Upper lobe of right lung (tissue), 1 donor: ENCODE measurements around the gene ST7L. TPM values are rescaled to one million over a fixed set of nuclear protein-coding genes. Genes with fewer than 3 reads are reported as not detected.
A peak's percentile ranks its signal among the peaks of the same experiment; 100 is the strongest.

Experiments used
- ATAC-seq: fragments of 200-7000 bp; cut with Tn5 transposase; one replicate; pipeline ENCODE4 v1.9.1; 2020; ENCODE audit warnings: mild to moderate bottlenecking, moderate library complexity
- DNase-seq: peaks from one replicate; pipeline ENCODE4 v3.0.0-alpha.2; 2020
- H3K27ac ChIP-seq: fragments of 200-600 bp; one replicate; pipeline ENCODE4 v1.8.0; 2022
- H3K27me3 ChIP-seq: fragments of 200-600 bp; one replicate; pipeline ENCODE4 v1.8.0; 2022; ENCODE audit warnings: mild to moderate bottlenecking
- H3K36me3 ChIP-seq: fragments of 200-600 bp; one replicate; pipeline ENCODE4 v1.8.0; 2022
- H3K4me1 ChIP-seq: fragments of 200-600 bp; one replicate; pipeline ENCODE4 v1.8.0; 2022
- H3K4me3 ChIP-seq: fragments of 200-600 bp; one replicate; pipeline ENCODE4 v1.8.0; 2022; ENCODE audit warnings: mild to moderate bottlenecking
- H3K9me3 ChIP-seq: fragments of 200-600 bp; one replicate; pipeline ENCODE4 v1.8.0; 2022
- CTCF ChIP-seq: fragments of 200-600 bp; IDR thresholded peaks from one replicate; pipeline ENCODE4 v1.8.0; 2022; ENCODE audit warnings: antibody characterized with exemption
- intact Hi-C: fragments of 100-400 bp; cut with DNase I; formaldehyde crosslinking; loops from one replicate; pipeline ENCODE4 v1.11.0; 2022
- total RNA-seq: library from RNA; stranded (reverse); fragmentation: NEBNext Ultra II Directional; extraction: Animal tissue kit (Norgen Biotek cat#: 25700); gene quantifications from one replicate; pipeline ENCODE4 v1.2.1, GENCODE V29; 2021
- donor health status: DM: no; HTN: yes; CAD: no; lungs with severe emphysema.

Gene ST7L
- total RNA-seq, 1 donor from 2014 or later: 27.2 TPM

GRCh38 chr1:112554411-112554810, 64.5 kb downstream of the ST7L start:
- intact Hi-C loops: no loop called here
- ATAC-seq (no peak), DNase-seq (no peak)
- Histone ChIP-seq H3K9me3 (no peaks in the 10 kb centered on the region), H3K27me3 (no peaks in the 10 kb centered on the region), H3K36me3 (peaks cover 3% of the 10 kb centered on the region), H3K4me3 (no peak overlapping the region), H3K4me1 (no peaks in the 10 kb centered on the region), H3K27ac (no peak overlapping the region)
- no peak for TF ChIP-seq CTCF

- TF ChIP-seq CTCF: no peak
- H3K36me3 ChIP-seq: peaks cover 14% of the 10 kb centered on the region
- no peak overlapping the region for H3K4me3 ChIP-seq
- no peaks in the 10 kb centered on the region for H3K27me3 ChIP-seq
- ATAC-seq (no peak), DNase-seq (no peak)
- no peaks in the 10 kb centered on the region for H3K4me1 ChIP-seq
- H3K9me3 ChIP-seq: no peaks in the 10 kb centered on the region
- H3K27ac ChIP-seq: no peak overlapping the region
- intact Hi-C loops: no loop called here
These were observed 69.4 kb downstream of the ST7L start for GRCh38 chr1:112549590-112549989.

- DNase-seq (no peak), ATAC-seq (no peak)
- H3K36me3 ChIP-seq: peaks cover 14% of the 10 kb centered on the region
- no peaks in the 10 kb centered on the region for H3K27me3 ChIP-seq
- TF ChIP-seq CTCF: no peak
- no peak overlapping the region for H3K27ac ChIP-seq
- no peaks in the 10 kb centered on the region for H3K9me3 ChIP-seq
- no peak overlapping the region for H3K4me3 ChIP-seq
- intact Hi-C loops: no loop called here
- no peaks in the 10 kb centered on the region for H3K4me1 ChIP-seq
These were observed 70.4 kb downstream of the ST7L start for GRCh38 chr1:112548547-112548946.

- Histone ChIP-seq H3K9me3 (no peaks in the 10 kb centered on the region), H3K27me3 (no peaks in the 10 kb centered on the region), H3K4me1 (no peaks in the 10 kb centered on the region), H3K36me3 (peaks cover 18% of the 10 kb centered on the region), H3K4me3 (no peak overlapping the region), H3K27ac (no peak overlapping the region)
- no peak for ATAC-seq
- no peak for TF ChIP-seq CTCF
- intact Hi-C loops: no loop called here
- DNase-seq: no peak
These were observed 72.9 kb downstream of the ST7L start for GRCh38 chr1:112546076-112546475.

GRCh38 chr1:112544751-112545150, 74.2 kb downstream of the ST7L start:
- DNase-seq: no peak
- intact Hi-C loops: no loop called here
- H3K36me3 ChIP-seq: peaks cover 23% of the 10 kb centered on the region
- no peak overlapping the region for H3K4me3 ChIP-seq
- H3K9me3 ChIP-seq: no peaks in the 10 kb centered on the region
- H3K27me3 ChIP-seq: no peaks in the 10 kb centered on the region
- no peak for ATAC-seq
- H3K27ac ChIP-seq: peak overlapping the region; percentile 27
- TF ChIP-seq CTCF: no peak
- H3K4me1 ChIP-seq: no peaks in the 10 kb centered on the region

GRCh38 chr1:112544011-112544688, 74.8 kb downstream of the ST7L start:
- H3K27me3 ChIP-seq: no peaks in the 10 kb centered on the region
- H3K36me3 ChIP-seq: peaks cover 19% of the 10 kb centered on the region
- H3K4me1 ChIP-seq: no peaks in the 10 kb centered on the region
- H3K4me3 ChIP-seq: no peak overlapping the region
- ATAC-seq (no peak), DNase-seq (no peak)
- H3K27ac ChIP-seq: peak overlapping the region; percentile 27
- TF ChIP-seq CTCF: no peak
- intact Hi-C loops: no loop called here
- no peaks in the 10 kb centered on the region for H3K9me3 ChIP-seq
